ENCODE measurements around the gene EREG.

The EREG gene

GRCh38 chr4:74414149-74414809 is 49.3 kb downstream of the EREG start:
- H3K4me1 Mint-ChIP-seq (ENCODE audit: low read depth) = no peaks in the 10 kb centered on the region
- H3K27me3 Mint-ChIP-seq = peaks cover 5% of the 10 kb centered on the region
- H3K9me3 Mint-ChIP-seq = no peaks in the 10 kb centered on the region
- no peak overlapping the region for H3K27ac Mint-ChIP-seq
- no peak overlapping the region for H3K4me3 Mint-ChIP-seq
- DNase-seq = no peak
- no peaks in the 10 kb centered on the region for H3K36me3 Mint-ChIP-seq (ENCODE audit: low read depth)

GRCh38 chr4:74415602-74416300 is 50.8 kb downstream of the EREG start:
- DNase-seq = no peak
- Mint-ChIP-seq H3K36me3 (ENCODE audit: low read depth) (no peaks in the 10 kb centered on the region), H3K27ac (no peak overlapping the region), H3K9me3 (no peaks in the 10 kb centered on the region), H3K27me3 (peaks cover 5% of the 10 kb centered on the region), H3K4me3 (no peak overlapping the region), H3K4me1 (ENCODE audit: low read depth) (no peaks in the 10 kb centered on the region)

GRCh38 chr4:74418063-74418670 is 53.2 kb downstream of the EREG start:
- Mint-ChIP-seq H3K4me1 (ENCODE audit: low read depth) (no peaks in the 10 kb centered on the region), H3K9me3 (no peaks in the 10 kb centered on the region), H3K4me3 (no peak overlapping the region), H3K27me3 (peaks cover 4% of the 10 kb centered on the region), H3K36me3 (ENCODE audit: low read depth) (no peaks in the 10 kb centered on the region), H3K27ac (no peak overlapping the region)
- no peak for DNase-seq

- Mint-ChIP-seq H3K4me1 (ENCODE audit: low read depth) (no peaks in the 10 kb centered on the region), H3K4me3 (no peak overlapping the region), H3K9me3 (no peaks in the 10 kb centered on the region), H3K27me3 (peaks cover 2% of the 10 kb centered on the region), H3K27ac (no peak overlapping the region), H3K36me3 (ENCODE audit: low read depth) (no peaks in the 10 kb centered on the region)
- no peak for DNase-seq
Measured at GRCh38 chr4:74420863-74421262, 55.9 kb downstream of the EREG start.

- no peaks in the 10 kb centered on the region for H3K4me1 Mint-ChIP-seq (ENCODE audit: low read depth)
- DNase-seq = no peak
- H3K9me3 Mint-ChIP-seq = no peaks in the 10 kb centered on the region
- no peak overlapping the region for H3K4me3 Mint-ChIP-seq
- H3K27ac Mint-ChIP-seq = no peak overlapping the region
- no peaks in the 10 kb centered on the region for H3K27me3 Mint-ChIP-seq
- no peaks in the 10 kb centered on the region for H3K36me3 Mint-ChIP-seq (ENCODE audit: low read depth)
Measured at GRCh38 chr4:74423104-74423503, 58.2 kb downstream of the EREG start.

- no peak overlapping the region for H3K27ac Mint-ChIP-seq
- no peaks in the 10 kb centered on the region for H3K4me1 Mint-ChIP-seq (ENCODE audit: low read depth)
- DNase-seq = no peak
Measured at GRCh38 chr4:74424111-74424510, 59.2 kb downstream of the EREG start.

GRCh38 chr4:74426101-74426500 is 61.2 kb downstream of the EREG start:
- H3K36me3 Mint-ChIP-seq (ENCODE audit: low read depth) = no peaks in the 10 kb centered on the region
- H3K27ac Mint-ChIP-seq = no peak overlapping the region
- peaks cover under 1% of the 10 kb centered on the region for H3K4me1 Mint-ChIP-seq (ENCODE audit: low read depth)
- H3K9me3 Mint-ChIP-seq = no peaks in the 10 kb centered on the region
- no peak overlapping the region for H3K4me3 Mint-ChIP-seq
- no peak for DNase-seq
- H3K27me3 Mint-ChIP-seq = no peaks in the 10 kb centered on the region

More at GRCh38 chr4:74424111-74424510, 59.2 kb downstream of the EREG start:
- Mint-ChIP-seq H3K9me3 (no peaks in the 10 kb centered on the region), H3K4me3 (no peak overlapping the region), H3K36me3 (ENCODE audit: low read depth) (no peaks in the 10 kb centered on the region), H3K27me3 (no peaks in the 10 kb centered on the region)

- no peak for DNase-seq
- Mint-ChIP-seq H3K27ac (no peak overlapping the region), H3K4me3 (no peak overlapping the region), H3K9me3 (no peaks in the 10 kb centered on the region), H3K36me3 (ENCODE audit: low read depth) (no peaks in the 10 kb centered on the region), H3K27me3 (peaks cover 3% of the 10 kb centered on the region), H3K4me1 (ENCODE audit: low read depth) (peaks cover 1% of the 10 kb centered on the region)
Measured at GRCh38 chr4:74428276-74428675, 63.3 kb downstream of the EREG start.

- Mint-ChIP-seq H3K9me3 (no peaks in the 10 kb centered on the region), H3K27me3 (peaks cover 6% of the 10 kb centered on the region), H3K27ac (no peak overlapping the region), H3K4me3 (no peak overlapping the region), H3K4me1 (ENCODE audit: low read depth) (peaks cover 1% of the 10 kb centered on the region), H3K36me3 (ENCODE audit: low read depth) (no peaks in the 10 kb centered on the region)
- no peak for DNase-seq
Measured at GRCh38 chr4:74431113-74431826, 66.3 kb downstream of the EREG start.

GRCh38 chr4:74433043-74433442 is 68.1 kb downstream of the EREG start:
- no peaks in the 10 kb centered on the region for H3K36me3 Mint-ChIP-seq (ENCODE audit: low read depth)
- H3K4me1 Mint-ChIP-seq (ENCODE audit: low read depth) = peaks cover 1% of the 10 kb centered on the region
- no peak overlapping the region for H3K4me3 Mint-ChIP-seq
- no peak for DNase-seq
- no peak overlapping the region for H3K27ac Mint-ChIP-seq
- H3K9me3 Mint-ChIP-seq = no peaks in the 10 kb centered on the region
- H3K27me3 Mint-ChIP-seq = peaks cover 6% of the 10 kb centered on the region

- Mint-ChIP-seq H3K9me3 (no peaks in the 10 kb centered on the region), H3K27me3 (peaks cover 6% of the 10 kb centered on the region), H3K4me1 (ENCODE audit: low read depth) (peaks cover 1% of the 10 kb centered on the region), H3K27ac (no peak overlapping the region), H3K4me3 (no peak overlapping the region), H3K36me3 (ENCODE audit: low read depth) (no peaks in the 10 kb centered on the region)
- DNase-seq = no peak
Measured at GRCh38 chr4:74433541-74434172, 68.7 kb downstream of the EREG start.

- no peak overlapping the region for H3K4me3 Mint-ChIP-seq
- no peaks in the 10 kb centered on the region for H3K36me3 Mint-ChIP-seq (ENCODE audit: low read depth)
- peaks cover 6% of the 10 kb centered on the region for H3K27me3 Mint-ChIP-seq
- DNase-seq = no peak
- peaks cover 1% of the 10 kb centered on the region for H3K4me1 Mint-ChIP-seq (ENCODE audit: low read depth)
- no peak overlapping the region for H3K27ac Mint-ChIP-seq
- no peaks in the 10 kb centered on the region for H3K9me3 Mint-ChIP-seq
Measured at GRCh38 chr4:74435296-74435695, 70.4 kb downstream of the EREG start.

GRCh38 chr4:74437866-74438265 is 72.9 kb downstream of the EREG start:
- peaks cover 4% of the 10 kb centered on the region for H3K27me3 Mint-ChIP-seq

More at GRCh38 chr4:74437866-74438265, 72.9 kb downstream of the EREG start:
- no peaks in the 10 kb centered on the region for H3K36me3 Mint-ChIP-seq (ENCODE audit: low read depth)
- DNase-seq = no peak
- no peaks in the 10 kb centered on the region for H3K4me1 Mint-ChIP-seq (ENCODE audit: low read depth)
- no peak overlapping the region for H3K4me3 Mint-ChIP-seq
- no peak overlapping the region for H3K27ac Mint-ChIP-seq
- no peaks in the 10 kb centered on the region for H3K9me3 Mint-ChIP-seq
